ENCODE data around the gene SLC34A1.
"Not testable (repeated sequence)": the region's sequence is repeated elsewhere in the genome, so short reads cannot be mapped to it uniquely, and the experiment has no call there.

Gene SLC34A1

GRCh38 chr5:177355162-177355867 lies 28.9 kb upstream of the SLC34A1 start:
- DNase-seq: no peak

DNA sequence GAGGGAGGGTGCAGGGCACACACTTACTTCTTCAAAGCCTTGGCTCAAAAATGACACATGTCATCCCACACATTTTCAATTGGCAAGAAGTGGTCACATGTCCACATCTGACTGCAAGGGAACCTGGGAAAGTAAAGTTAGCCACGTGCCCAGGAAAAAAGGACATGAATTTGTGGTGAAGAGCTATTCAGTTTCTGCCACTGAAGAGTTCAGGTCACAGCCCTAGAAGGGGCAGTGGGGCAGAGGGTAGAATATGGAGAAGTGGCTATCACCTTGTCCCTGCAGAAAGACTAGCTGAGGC lies 28.4 kb upstream of the SLC34A1 start:
- DNase-seq: no peak

DNA sequence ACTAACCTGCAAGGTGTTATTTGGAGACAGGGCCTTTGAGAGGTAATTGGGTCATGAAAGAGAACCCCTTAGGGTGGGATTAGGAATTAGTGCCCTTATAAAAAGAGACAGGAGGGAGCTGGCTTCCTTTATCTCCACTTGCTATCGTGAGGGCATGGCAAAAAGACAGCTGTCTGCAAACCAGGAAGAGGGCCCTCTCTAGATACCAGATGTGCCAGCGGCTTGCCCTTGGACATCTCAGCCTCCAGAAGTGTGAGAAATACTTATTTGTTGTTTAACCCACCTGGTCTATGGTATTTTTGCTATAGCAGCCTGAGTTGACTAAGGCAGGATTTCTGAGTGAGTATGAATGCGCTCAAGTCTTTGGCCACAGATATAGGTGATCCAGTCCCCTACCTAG lies 27.5 kb upstream of the SLC34A1 start:
- DNase-seq: no peak

GRCh38 chr5:177357146-177357458 lies 27.1 kb upstream of the SLC34A1 start:
- DNase-seq: no peak

DNA sequence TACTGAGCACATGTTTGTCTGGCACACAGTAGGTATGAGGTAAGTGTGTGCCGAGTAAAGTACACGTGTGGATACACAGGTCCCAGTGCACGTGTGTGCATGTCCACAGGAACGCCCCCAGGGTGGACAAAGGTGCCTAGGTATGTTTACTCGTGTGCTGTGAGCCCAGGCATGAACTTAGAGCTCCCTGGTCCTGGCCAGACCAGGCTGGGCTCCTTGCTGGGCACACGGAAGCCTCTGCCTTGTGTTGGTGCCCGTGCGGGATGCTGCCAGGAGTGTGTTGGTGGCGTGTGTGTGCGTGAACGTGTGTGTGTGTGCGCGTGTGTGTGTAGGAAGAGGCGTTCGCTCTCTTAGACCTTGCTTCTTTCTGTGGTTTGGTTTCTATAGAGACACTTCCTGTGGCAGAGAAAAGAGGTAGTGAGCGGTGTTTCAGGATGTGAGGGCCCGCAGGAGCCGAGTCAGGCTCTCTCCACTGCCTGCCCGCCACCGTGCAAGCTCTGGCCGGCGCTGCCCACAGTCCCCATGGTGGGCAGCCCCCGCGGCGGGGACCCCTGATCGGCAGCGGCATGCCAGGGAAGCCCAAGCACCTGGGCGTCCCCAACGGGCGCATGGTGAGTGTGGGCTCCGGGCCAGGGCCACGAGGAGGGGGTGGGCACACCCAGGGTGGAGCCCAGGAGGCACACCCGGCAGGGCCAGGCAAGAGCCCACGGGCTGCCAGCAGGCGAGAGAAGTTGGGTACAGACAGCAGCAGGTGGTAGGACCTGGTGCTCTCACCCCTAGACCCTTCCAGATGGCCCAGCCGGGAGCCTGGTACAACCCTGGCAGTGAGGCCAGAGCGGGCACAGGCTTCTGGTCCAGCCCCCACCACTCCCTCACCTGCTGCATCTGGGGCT lies 26.5 kb upstream of the SLC34A1 start, which contains the start of gene RGS14:
Gene RGS14 (plus strand): TSS at position 466 of the 893 bp plus-strand sequence. CDS start 101 bp downstream, at position 567.
- DNase-seq: no peak

GRCh38 chr5:177358370-177358819 lies 25.8 kb upstream of the SLC34A1 start:
- DNase-seq: no peak

GRCh38 chr5:177359451-177359851 lies 24.8 kb upstream of the SLC34A1 start:
- DNase-seq: no peak

DNA sequence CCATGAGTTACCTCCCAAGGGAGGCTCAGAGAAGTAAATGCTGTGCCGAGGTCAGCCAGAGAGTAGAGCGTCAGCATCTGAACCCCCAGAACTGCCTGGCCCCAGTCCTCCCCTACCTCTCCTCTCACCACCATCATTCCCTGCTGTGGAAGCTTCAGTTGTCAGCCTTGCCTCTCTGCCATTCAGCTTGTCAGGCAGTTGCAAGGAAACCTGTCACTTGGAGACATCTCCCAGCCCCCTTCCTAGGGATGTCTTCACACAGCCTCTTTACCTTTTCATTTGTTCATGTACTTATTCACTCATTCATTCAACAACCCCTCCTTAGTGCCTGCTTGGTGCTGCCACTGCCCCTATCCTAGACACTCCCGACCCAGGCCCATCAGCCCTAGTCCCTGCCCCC lies 24.4 kb upstream of the SLC34A1 start:
- no peak for DNase-seq

DNA sequence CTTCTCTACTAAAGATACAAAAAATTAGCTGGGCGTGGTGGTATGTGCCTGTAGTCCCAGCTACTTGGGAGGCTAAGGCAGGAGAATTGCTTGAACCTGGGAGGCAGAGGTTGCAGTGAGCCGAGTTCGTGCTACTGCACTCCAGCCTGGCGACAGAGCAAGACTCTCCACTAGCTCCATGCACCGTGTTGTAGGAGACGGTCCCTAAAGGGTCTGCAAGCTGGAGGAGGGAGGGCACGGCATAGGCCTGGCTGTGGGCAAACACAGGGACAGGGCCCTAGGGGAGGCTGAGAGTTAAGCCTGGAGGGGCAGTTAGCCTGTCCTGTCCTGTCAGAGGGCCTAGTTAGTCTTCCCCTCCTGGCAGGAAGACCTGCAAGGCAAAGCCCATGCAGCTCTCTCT lies 23.5 kb upstream of the SLC34A1 start:
- not testable (repeated sequence) for DNase-seq

DNA sequence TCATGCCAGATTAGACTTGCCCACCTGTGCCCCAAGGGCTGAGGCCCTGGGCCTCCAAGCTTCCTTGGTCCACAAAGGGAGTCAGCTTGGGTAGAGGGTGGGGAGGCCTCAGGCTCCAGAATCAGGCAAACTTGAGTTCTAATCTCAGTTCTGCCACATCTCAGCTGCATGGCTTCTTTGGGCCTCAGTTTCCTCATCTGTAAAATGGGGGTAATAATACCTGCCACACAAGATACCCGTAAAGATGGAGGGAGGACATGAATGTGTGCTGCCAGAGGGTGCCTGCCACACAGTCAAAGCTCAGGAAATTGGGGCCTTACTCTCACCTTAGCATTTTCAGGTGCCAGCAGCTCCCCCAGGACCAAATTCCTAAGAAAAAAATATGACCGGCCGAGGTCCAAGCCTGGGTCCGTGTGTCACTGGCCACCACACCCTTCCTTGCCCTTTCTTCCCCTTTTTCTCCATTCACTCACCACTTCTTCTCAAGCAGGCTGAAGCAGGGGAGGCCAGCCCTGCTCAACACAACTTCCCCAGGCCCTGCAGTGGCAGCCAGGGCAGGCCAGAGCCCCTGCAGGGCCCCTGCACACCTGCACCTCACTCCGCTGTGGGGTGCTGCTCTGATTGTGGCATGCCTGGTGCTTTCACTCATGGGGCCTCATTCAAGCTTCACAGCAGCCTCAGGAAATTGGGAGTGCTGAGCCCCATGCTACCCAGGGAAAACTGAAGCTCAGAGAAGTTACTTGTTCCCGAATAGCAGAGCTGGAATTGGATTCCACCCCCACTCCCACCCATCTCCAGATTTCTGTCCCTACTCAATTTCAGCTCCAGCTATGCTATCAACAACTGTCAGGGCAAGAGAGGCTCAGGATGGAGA lies 22.6 kb upstream of the SLC34A1 start:
- DNase-seq: no peak

- no peak for DNase-seq
Observed at GRCh38 chr5:177362292-177362609, 22.0 kb upstream of the SLC34A1 start.

DNA sequence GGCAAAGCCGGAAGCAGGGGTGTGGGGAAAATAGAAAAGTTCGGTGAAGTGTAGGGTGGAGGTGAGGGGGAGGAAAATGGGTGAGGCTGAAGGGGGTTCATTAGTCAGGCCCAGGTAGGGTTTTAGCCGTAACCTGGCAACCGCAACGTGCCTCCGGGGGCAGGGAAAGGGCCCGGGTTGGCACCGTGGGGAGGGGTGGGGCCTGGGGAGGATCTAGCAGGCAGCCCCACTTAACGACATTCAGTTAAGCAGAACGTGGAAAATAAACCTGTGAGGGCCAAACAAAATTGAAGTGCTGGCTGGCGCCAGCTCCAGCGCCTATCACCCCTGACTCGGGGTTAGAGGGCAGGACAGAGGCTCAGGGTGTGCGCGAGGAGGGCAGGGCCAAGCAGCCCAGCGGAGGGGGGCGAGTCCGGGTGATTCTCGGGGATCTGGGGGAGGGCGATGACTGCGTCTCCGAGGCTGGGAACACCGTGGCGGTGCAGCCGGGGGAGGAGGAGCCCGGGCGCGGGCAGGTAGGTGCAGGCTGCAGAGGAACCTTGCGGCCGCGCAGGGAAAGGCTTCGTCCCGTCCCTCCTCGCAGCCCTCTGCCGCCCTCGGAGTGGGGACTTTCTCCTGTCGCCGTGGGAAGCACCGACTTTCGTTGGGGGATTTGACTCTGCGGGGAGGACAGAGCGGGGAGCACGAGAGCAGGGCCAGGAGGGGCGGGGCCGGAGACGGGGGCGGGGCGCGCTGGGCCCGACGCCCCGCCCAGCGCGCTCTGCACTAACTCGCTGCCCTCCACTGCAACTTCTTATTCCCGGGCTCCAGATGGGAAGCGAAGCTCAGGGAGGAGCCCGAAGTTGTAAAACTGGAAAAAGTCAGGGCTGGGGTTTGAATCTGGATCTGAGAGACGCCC lies 21.4 kb upstream of the SLC34A1 start:
- no peak for DNase-seq

- no peak for DNase-seq
Observed at GRCh38 chr5:177363565-177363964, 20.7 kb upstream of the SLC34A1 start.

GRCh38 chr5:177364159-177364962 lies 19.9 kb upstream of the SLC34A1 start:
- no peak for DNase-seq

- DNase-seq: peak; percentile 33
Observed at GRCh38 chr5:177365845-177366527, 18.2 kb upstream of the SLC34A1 start.

- no peak for DNase-seq
Observed at GRCh38 chr5:177366528-177367322, 17.5 kb upstream of the SLC34A1 start.

GRCh38 chr5:177367323-177367848 lies 16.8 kb upstream of the SLC34A1 start:
- DNase-seq: no peak

GRCh38 chr5:177367981-177368868 lies 16.0 kb upstream of the SLC34A1 start:
- no peak for DNase-seq

Measured in NCI-H524 treated with DMSO at 0.1 percent for 48 hours (cell line).